22Rv1 (cell line): ENCODE data around the gene POR.

Source experiments
- CTCF ChIP-seq: fragments of 450-650 bp; IDR thresholded peaks from 2 replicates; pipeline ENCODE4 v1.5.1; 2017; ENCODE audit warnings: mild to moderate bottlenecking
- ZFX ChIP-seq: fragments of 450-650 bp; IDR thresholded peaks from 2 replicates; pipeline ENCODE4 v1.6.1; 2017; ENCODE audit warnings: antibody characterized with exemption, borderline replicate concordance

DNA sequence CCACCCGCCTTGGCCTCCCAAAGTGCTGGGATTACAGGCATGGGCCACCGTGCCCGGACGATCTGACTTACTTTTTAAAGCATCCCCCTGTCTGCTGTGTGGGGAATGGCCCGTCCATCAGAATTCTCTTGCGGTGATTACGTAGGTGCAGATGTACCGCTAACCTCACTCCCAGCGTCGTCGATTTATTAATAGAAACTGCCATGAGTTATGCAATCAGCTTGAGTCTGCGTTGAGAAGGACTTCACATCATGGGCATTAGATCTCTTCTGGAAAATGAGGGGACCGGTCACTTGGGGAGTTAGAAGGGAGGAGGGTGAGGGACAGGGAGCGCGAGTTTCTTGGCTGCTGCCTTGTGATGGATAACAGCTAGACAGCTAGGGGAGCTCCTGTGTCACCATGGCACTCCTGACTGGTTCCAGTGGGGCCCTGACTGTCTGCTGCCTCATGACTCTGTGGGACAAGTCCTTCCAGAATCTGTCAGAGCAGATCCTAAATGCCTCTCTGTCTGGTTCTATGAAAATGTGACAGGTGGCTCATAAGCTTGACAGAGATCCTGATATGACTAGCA is 35.2 kb downstream of the POR start:
- TF ChIP-seq CTCF, result no peak
- TF ChIP-seq ZFX, result no peak
